HepG2 (cell line): ENCODE data around the gene CD40. TPM values are rescaled to one million over a fixed set of nuclear protein-coding genes. Genes with fewer than 3 reads are reported as not detected.

Source experiments
- ARNT ChIP-seq: fragments of 450-650 bp; IDR thresholded peaks from 2 replicates; pipeline ENCODE4 v1.6.1; 2017
- CBX5 ChIP-seq: sonication (generic); formaldehyde crosslinking; IDR thresholded peaks from 2 replicates; pipeline ENCODE4 v1.4.0; 2020; ENCODE audit warnings: missing genetic modification reagents, borderline replicate concordance
- ELF3 ChIP-seq: IDR thresholded peaks from 2 replicates; pipeline ENCODE4 v1.6.1; 2016; ENCODE audit warnings: missing genetic modification reagents, missing compliant biosample characterization
- GATAD2A ChIP-seq: IDR thresholded peaks from 2 replicates; pipeline ENCODE4 v1.6.1; 2016
- HNF4A ChIP-seq: sonication (generic); formaldehyde crosslinking; IDR thresholded peaks from 2 replicates; pipeline ENCODE4 v1.4.0; 2020; ENCODE audit warnings: missing genetic modification reagents
- IKZF1 ChIP-seq: fragments of 450-650 bp; IDR thresholded peaks from 2 replicates; pipeline ENCODE4 v1.7.1; 2016
- KAT2B ChIP-seq: fragments of 150-350 bp; IDR thresholded peaks from 2 replicates; pipeline ENCODE4 v1.6.1; 2014; ENCODE audit warnings: low read depth, low read length, borderline replicate concordance
- KDM2A ChIP-seq: sonication (generic); formaldehyde crosslinking; IDR thresholded peaks from 2 replicates; pipeline ENCODE4 v1.4.0; 2020; ENCODE audit warnings: low read depth, missing genetic modification reagents, borderline replicate concordance
- KDM6A ChIP-seq: IDR thresholded peaks from 2 replicates; pipeline ENCODE4 v1.6.1; 2016; ENCODE audit warnings: low read depth
- KLF11 ChIP-seq: IDR thresholded peaks from 2 replicates; pipeline ENCODE4 v1.6.1; 2016; ENCODE audit warnings: missing compliant biosample characterization
- KLF9 ChIP-seq: IDR thresholded peaks from 2 replicates; pipeline ENCODE4 v1.6.1; 2016; ENCODE audit warnings: low read depth
- LCORL ChIP-seq, 2 experiments: fragments of 450-650 bp in 1 of 2; sonication (generic) in 1 of 2; formaldehyde crosslinking in 1 of 2; IDR thresholded peaks; 2 replicates each; pipeline versions ENCODE4 v1.5.0 to v1.6.1; 2017 to 2020; ENCODE audit warnings: antibody characterized with exemption in 1 of 2, missing genetic modification reagents in 1 of 2
- MBNL3 ChIP-seq: fragments of 250-450 bp; sonication (Bioruptor Pico); conservative IDR thresholded peaks from 2 replicates; pipeline ENCODE4 v1.8.0; 2022; ENCODE audit warnings: mild to moderate bottlenecking, inconsistent platforms
- MEF2D ChIP-seq: sonication (generic); formaldehyde crosslinking; IDR thresholded peaks from 2 replicates; pipeline ENCODE4 v1.5.1; 2020; ENCODE audit warnings: mild to moderate bottlenecking, missing genetic modification reagents
- PAF1 ChIP-seq: IDR thresholded peaks from 2 replicates; pipeline ENCODE4 v1.6.1; 2016; ENCODE audit warnings: missing genetic modification reagents, missing compliant biosample characterization
- RELA ChIP-seq: sonication (generic); formaldehyde crosslinking; IDR thresholded peaks from 2 replicates; pipeline ENCODE4 v1.4.0; 2020; ENCODE audit warnings: missing genetic modification reagents
- TBX2 ChIP-seq: sonication (generic); formaldehyde crosslinking; IDR thresholded peaks from 2 replicates; pipeline ENCODE4 v1.5.0; 2020; ENCODE audit warnings: missing genetic modification reagents, mild to moderate bottlenecking, borderline replicate concordance
- XRCC5 ChIP-seq: fragments of 200-400 bp; formaldehyde crosslinking; optimal IDR thresholded peaks from 2 replicates; pipeline ENCODE3; 2017; ENCODE audit warnings: mild to moderate bottlenecking, low read length
- ZNF124 ChIP-seq: sonication (generic); formaldehyde crosslinking; IDR thresholded peaks from 2 replicates; pipeline ENCODE4 v1.4.0; 2020; ENCODE audit warnings: missing genetic modification reagents
- ZNF160 ChIP-seq: sonication (generic); formaldehyde crosslinking; IDR thresholded peaks from 2 replicates; pipeline ENCODE4 v1.8.0; 2022; ENCODE audit warnings: mild to moderate bottlenecking, inconsistent platforms, missing genetic modification reagents
- ZNF564 ChIP-seq: sonication (generic); formaldehyde crosslinking; IDR thresholded peaks from 2 replicates; pipeline ENCODE4 v1.8.1; 2023; ENCODE audit warnings: mild to moderate bottlenecking, missing genetic modification reagents
- ZNF569 ChIP-seq: sonication (generic); formaldehyde crosslinking; IDR thresholded peaks from 2 replicates; pipeline ENCODE4 v1.5.0; 2020; ENCODE audit warnings: mild to moderate bottlenecking, missing genetic modification reagents, moderate library complexity, borderline replicate concordance
- ZNF605 ChIP-seq: sonication (generic); formaldehyde crosslinking; IDR thresholded peaks from 2 replicates; pipeline ENCODE4 v1.8.0; 2022; ENCODE audit warnings: mild to moderate bottlenecking, missing genetic modification reagents
- ZNF629 ChIP-seq: sonication (generic); formaldehyde crosslinking; conservative IDR thresholded peaks from 2 replicates; pipeline ENCODE4 v1.5.0; 2020; ENCODE audit warnings: missing genetic modification reagents
- ZNF850 ChIP-seq: sonication (generic); formaldehyde crosslinking; conservative IDR thresholded peaks from 2 replicates; pipeline ENCODE4 v1.9.0; 2021; ENCODE audit warnings: mild to moderate bottlenecking, missing genetic modification reagents
- ZSCAN31 ChIP-seq: sonication (generic); formaldehyde crosslinking; IDR thresholded peaks from 2 replicates; pipeline ENCODE4 v1.5.0; 2020; ENCODE audit warnings: low read depth, mild to moderate bottlenecking, missing genetic modification reagents
- polyA plus RNA-seq, 8 experiments: library from polyadenylated mRNA; depleted of rRNA in 3 of 8; stranded (reverse) in 7 of 8; unstranded in 1 of 8; fragments of >200 nt; fragmentation: Illumina TruSeq in 4 of 8; extraction: Trizol in 4 of 8; gene quantifications; 2 replicates each; pipeline versions ENCODE4 v1.2.1 to v1.2.3, GENCODE V29; 2011 to 2016; ENCODE audit warnings: low read depth in 4 of 8, missing spikeins in 1 of 8, mixed read lengths in 1 of 8; ENCODE audit not compliant: insufficient read depth in 1 of 8
- total RNA-seq, 5 experiments: library from RNA; depleted of rRNA; stranded (reverse); fragments of >200 nt; fragmentation: Illumina TruSeq; extraction: Trizol; gene quantifications; 2 replicates each; pipeline ENCODE4 v1.2.3, GENCODE V29; 2016; ENCODE audit warnings: low read depth in 1 of 5
- TF ChIP-seq, protein P1 (sequence below): sonication (generic); formaldehyde crosslinking; IDR thresholded peaks from 2 replicates; pipeline ENCODE4 v1.4.0; 2020; ENCODE audit warnings: mild to moderate bottlenecking, missing genetic modification reagents
- TF ChIP-seq, protein P2 (sequence below): IDR thresholded peaks from 2 replicates; pipeline ENCODE4 v1.6.1; 2018; ENCODE audit warnings: missing genetic modification reagents, mild to moderate bottlenecking, missing compliant biosample characterization
- TF ChIP-seq, protein P3 (sequence below): sonication (generic); formaldehyde crosslinking; IDR thresholded peaks from 2 replicates; pipeline ENCODE4 v1.5.0; 2020; ENCODE audit warnings: mild to moderate bottlenecking, low read depth, missing genetic modification reagents, borderline replicate concordance
- TF ChIP-seq, protein P4 (sequence below): sonication (generic); formaldehyde crosslinking; conservative IDR thresholded peaks from 2 replicates; pipeline ENCODE4 v1.5.0; 2020; ENCODE audit warnings: missing genetic modification reagents

The CD40 gene
- total and polyA plus RNA-seq, 2 of the 13 experiments (the other 11 are each of a cell fraction or from before 2014, with no cell fraction given) = 4.6 to 13.4 TPM

DNA sequence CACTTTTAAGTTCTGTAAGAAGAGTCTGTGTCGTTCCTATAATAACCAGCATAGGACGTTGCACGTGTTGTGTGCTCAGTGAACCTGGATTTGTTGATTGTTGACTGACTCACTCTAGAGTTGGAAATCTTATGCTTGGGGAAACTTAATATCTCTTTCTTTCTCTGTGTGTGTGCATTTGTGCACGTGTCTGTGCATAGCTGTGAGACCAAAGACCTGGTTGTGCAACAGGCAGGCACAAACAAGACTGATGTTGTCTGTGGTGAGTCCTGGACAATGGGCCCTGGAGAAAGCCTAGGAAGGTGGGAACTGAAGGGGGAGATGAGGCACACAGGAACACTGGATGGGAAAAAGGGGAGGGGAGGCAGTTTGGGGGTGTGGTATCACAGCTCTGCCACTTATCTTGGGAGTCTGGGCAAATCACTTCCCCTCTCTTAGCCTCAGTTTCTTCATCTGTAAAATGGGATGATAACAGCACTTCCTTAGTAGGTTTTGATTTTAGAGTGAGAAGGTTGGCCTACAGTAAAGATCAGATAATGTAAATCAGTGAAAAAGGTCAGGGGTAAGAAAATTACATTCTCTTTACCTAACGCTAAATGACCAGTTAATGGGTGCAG is 8.4 kb downstream of the CD40 start (continued):
- TF ChIP-seq, protein P1, sequence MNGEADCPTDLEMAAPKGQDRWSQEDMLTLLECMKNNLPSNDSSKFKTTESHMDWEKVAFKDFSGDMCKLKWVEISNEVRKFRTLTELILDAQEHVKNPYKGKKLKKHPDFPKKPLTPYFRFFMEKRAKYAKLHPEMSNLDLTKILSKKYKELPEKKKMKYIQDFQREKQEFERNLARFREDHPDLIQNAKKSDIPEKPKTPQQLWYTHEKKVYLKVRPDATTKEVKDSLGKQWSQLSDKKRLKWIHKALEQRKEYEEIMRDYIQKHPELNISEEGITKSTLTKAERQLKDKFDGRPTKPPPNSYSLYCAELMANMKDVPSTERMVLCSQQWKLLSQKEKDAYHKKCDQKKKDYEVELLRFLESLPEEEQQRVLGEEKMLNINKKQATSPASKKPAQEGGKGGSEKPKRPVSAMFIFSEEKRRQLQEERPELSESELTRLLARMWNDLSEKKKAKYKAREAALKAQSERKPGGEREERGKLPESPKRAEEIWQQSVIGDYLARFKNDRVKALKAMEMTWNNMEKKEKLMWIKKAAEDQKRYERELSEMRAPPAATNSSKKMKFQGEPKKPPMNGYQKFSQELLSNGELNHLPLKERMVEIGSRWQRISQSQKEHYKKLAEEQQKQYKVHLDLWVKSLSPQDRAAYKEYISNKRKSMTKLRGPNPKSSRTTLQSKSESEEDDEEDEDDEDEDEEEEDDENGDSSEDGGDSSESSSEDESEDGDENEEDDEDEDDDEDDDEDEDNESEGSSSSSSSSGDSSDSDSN (CRISPR knock-in tag) = no peak
- TF ChIP-seq, protein P2, sequence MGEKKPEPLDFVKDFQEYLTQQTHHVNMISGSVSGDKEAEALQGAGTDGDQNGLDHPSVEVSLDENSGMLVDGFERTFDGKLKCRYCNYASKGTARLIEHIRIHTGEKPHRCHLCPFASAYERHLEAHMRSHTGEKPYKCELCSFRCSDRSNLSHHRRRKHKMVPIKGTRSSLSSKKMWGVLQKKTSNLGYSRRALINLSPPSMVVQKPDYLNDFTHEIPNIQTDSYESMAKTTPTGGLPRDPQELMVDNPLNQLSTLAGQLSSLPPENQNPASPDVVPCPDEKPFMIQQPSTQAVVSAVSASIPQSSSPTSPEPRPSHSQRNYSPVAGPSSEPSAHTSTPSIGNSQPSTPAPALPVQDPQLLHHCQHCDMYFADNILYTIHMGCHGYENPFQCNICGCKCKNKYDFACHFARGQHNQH (CRISPR knock-in tag) = no peak
- TF ChIP-seq, protein P3, sequence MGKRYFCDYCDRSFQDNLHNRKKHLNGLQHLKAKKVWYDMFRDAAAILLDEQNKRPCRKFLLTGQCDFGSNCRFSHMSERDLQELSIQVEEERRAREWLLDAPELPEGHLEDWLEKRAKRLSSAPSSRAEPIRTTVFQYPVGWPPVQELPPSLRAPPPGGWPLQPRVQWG (CRISPR knock-in tag) = no peak
- TF ChIP-seq, protein P4, sequence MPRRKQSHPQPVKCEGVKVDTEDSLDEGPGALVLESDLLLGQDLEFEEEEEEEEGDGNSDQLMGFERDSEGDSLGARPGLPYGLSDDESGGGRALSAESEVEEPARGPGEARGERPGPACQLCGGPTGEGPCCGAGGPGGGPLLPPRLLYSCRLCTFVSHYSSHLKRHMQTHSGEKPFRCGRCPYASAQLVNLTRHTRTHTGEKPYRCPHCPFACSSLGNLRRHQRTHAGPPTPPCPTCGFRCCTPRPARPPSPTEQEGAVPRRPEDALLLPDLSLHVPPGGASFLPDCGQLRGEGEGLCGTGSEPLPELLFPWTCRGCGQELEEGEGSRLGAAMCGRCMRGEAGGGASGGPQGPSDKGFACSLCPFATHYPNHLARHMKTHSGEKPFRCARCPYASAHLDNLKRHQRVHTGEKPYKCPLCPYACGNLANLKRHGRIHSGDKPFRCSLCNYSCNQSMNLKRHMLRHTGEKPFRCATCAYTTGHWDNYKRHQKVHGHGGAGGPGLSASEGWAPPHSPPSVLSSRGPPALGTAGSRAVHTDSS = no peak
- TF ChIP-seq MBNL3 (CRISPR knock-in tag) (no peak), KLF11 (no peak), KDM2A (CRISPR knock-in tag) (no peak), ZNF569 (CRISPR knock-in tag) (no peak), CBX5 (CRISPR knock-in tag) (no peak), TBX2 (CRISPR knock-in tag) (peak; percentile 36; the same call in 1 of the 2 replicates), ZNF160 (CRISPR knock-in tag) (no peak), KDM6A (CRISPR knock-in tag) (no peak), ZNF564 (CRISPR knock-in tag) (no peak), ZSCAN31 (no peak), ZNF850 (CRISPR knock-in tag) (no peak), ELF3 (CRISPR knock-in tag) (0 out of 2 replicates have a peak, but pooled peaks have one; percentile 14), IKZF1 (no peak), GATAD2A (peak; percentile 68), RELA (no peak), KLF9 (CRISPR knock-in tag) (no peak), ARNT (no peak), ZNF629 (CRISPR knock-in tag) (peak; percentile 95), LCORL (IDR thresholded peaks at IDR 0.05) (no peak), LCORL (CRISPR knock-in tag; IDR thresholded peaks at IDR 0.05) (no peak), KAT2B (no peak), XRCC5 (no peak), HNF4A (CRISPR knock-in tag) (peak; percentile 68), PAF1 (no peak), ZNF124 (no peak), MEF2D (CRISPR knock-in tag) (no peak), ZNF605 (no peak)
